Measurements from ENCODE around the gene APOM. TPM values are rescaled to one million over a fixed set of nuclear protein-coding genes. Genes with fewer than 3 reads are reported as not detected.

The APOM gene
- total RNA-seq, 1 experiment from 2014 or later: 5.0 TPM

GRCh38 chr6:31702405-31702818, 46.7 kb downstream of the APOM start:
- Mint-ChIP-seq H3K27me3 (ENCODE audit: insufficient read depth, unreplicated experiment) (no peaks in the 10 kb centered on the region), H3K4me3 (ENCODE audit: unreplicated experiment) (peak overlapping the region; percentile 95), H3K9me3 (ENCODE audit: unreplicated experiment) (no peaks in the 10 kb centered on the region), H3K4me1 (ENCODE audit: insufficient read depth, unreplicated experiment) (peaks cover 5% of the 10 kb centered on the region), H3K27ac (ENCODE audit: low read depth, unreplicated experiment) (peak overlapping the region; percentile 89), H3K36me3 (ENCODE audit: insufficient read depth, unreplicated experiment) (peaks cover 24% of the 10 kb centered on the region)
- intact Hi-C loops (cut with micrococcal nuclease): loop anchor here (2.0 kb wide), 1 partner anchor 36 kb away; no protein-coding TSS in a partner anchor
- no TSS peak for BruUV-seq (replicated peaks)
- CTCF ChIA-PET: interaction anchor here (0.8 to 1.2 kb wide), 3 partner anchors 12 to 124 kb away, joined by 3 read pairs; partner anchors contain the start of gene C6orf47
- DNase-seq (ENCODE audit: unreplicated experiment): peak; percentile 15
- TF ChIP-seq, protein P1, sequence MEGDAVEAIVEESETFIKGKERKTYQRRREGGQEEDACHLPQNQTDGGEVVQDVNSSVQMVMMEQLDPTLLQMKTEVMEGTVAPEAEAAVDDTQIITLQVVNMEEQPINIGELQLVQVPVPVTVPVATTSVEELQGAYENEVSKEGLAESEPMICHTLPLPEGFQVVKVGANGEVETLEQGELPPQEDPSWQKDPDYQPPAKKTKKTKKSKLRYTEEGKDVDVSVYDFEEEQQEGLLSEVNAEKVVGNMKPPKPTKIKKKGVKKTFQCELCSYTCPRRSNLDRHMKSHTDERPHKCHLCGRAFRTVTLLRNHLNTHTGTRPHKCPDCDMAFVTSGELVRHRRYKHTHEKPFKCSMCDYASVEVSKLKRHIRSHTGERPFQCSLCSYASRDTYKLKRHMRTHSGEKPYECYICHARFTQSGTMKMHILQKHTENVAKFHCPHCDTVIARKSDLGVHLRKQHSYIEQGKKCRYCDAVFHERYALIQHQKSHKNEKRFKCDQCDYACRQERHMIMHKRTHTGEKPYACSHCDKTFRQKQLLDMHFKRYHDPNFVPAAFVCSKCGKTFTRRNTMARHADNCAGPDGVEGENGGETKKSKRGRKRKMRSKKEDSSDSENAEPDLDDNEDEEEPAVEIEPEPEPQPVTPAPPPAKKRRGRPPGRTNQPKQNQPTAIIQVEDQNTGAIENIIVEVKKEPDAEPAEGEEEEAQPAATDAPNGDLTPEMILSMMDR (IDR thresholded peaks at IDR 0.05; ENCODE audit: unreplicated experiment): no peak
- POLR2A ChIA-PET: interaction anchor here (0.6 to 3.4 kb wide), 27 partner anchors 9 to 270 kb away, joined by 3 to 29 read pairs (median 6); partner anchors contain the start of genes BAG6, C6orf47, CLIC1 and CSNK2B

GRCh38 chr6:31702819-31703716, 47.4 kb downstream of the APOM start, which contains the start of gene ABHD16A:
TSS of gene ABHD16A (minus strand) at chr6:31703324. CDS start at chr6:31703281, 43 bp downstream.
- H3K9me3 Mint-ChIP-seq (ENCODE audit: unreplicated experiment): no peaks in the 10 kb centered on the region
- intact Hi-C loops (cut with micrococcal nuclease): loop anchor here (1.0 to 2.0 kb wide), 2 partner anchors 26 to 36 kb away; partner anchors contain the start of gene DDAH2
- DNase-seq (ENCODE audit: unreplicated experiment): peak; percentile 98
- POLR2A ChIA-PET: interaction anchor here (0.6 to 3.4 kb wide), 44 partner anchors 9 to 1550 kb away, joined by 3 to 29 read pairs (median 5); partner anchors contain the start of genes BAG6, C6orf47, CLIC1 and CSNK2B
- H3K4me1 Mint-ChIP-seq (ENCODE audit: insufficient read depth, unreplicated experiment): peaks cover 5% of the 10 kb centered on the region
- BruUV-seq (replicated peaks): TSS peak; percentile 39
- H3K36me3 Mint-ChIP-seq (ENCODE audit: insufficient read depth, unreplicated experiment): peaks cover 24% of the 10 kb centered on the region
- H3K4me3 Mint-ChIP-seq (ENCODE audit: unreplicated experiment): peak within 1 kb of the TSS; percentile 95
- peak within 1 kb of the TSS; percentile 89 for H3K27ac Mint-ChIP-seq (ENCODE audit: low read depth, unreplicated experiment)
- CTCF ChIA-PET: interaction anchor here (0.6 to 1.4 kb wide), 7 partner anchors 13 to 128 kb away, joined by 3 read pairs; partner anchors contain the start of gene C6orf47
- H3K27me3 Mint-ChIP-seq (ENCODE audit: insufficient read depth, unreplicated experiment): no peaks in the 10 kb centered on the region
- TF ChIP-seq, protein P1 (IDR thresholded peaks at IDR 0.05; ENCODE audit: unreplicated experiment): no peak

GRCh38 chr6:31705931-31706330, 50.2 kb downstream of the APOM start:
- no peaks in the 10 kb centered on the region for H3K9me3 Mint-ChIP-seq (ENCODE audit: unreplicated experiment)
- DNase-seq (ENCODE audit: unreplicated experiment): no peak
- no peaks in the 10 kb centered on the region for H3K27me3 Mint-ChIP-seq (ENCODE audit: insufficient read depth, unreplicated experiment)
- H3K4me3 Mint-ChIP-seq (ENCODE audit: unreplicated experiment): no peak overlapping the region
- no peak overlapping the region for H3K27ac Mint-ChIP-seq (ENCODE audit: low read depth, unreplicated experiment)
- peaks cover 7% of the 10 kb centered on the region for H3K4me1 Mint-ChIP-seq (ENCODE audit: insufficient read depth, unreplicated experiment)
- no TSS peak for BruUV-seq (replicated peaks)
- ChIA-PET CTCF (no interaction called here), POLR2A (no interaction called here)
- intact Hi-C loops (cut with micrococcal nuclease): no loop called here
- TF ChIP-seq, protein P1 (IDR thresholded peaks at IDR 0.05; ENCODE audit: unreplicated experiment): no peak
- H3K36me3 Mint-ChIP-seq (ENCODE audit: insufficient read depth, unreplicated experiment): peaks cover 6% of the 10 kb centered on the region

GRCh38 chr6:31706599-31706998, 50.9 kb downstream of the APOM start, which contains the start of gene LY6G6F:
TSS of gene LY6G6F (plus strand) at chr6:31706866. CDS start at chr6:31706907, 41 bp downstream.
- Mint-ChIP-seq H3K9me3 (ENCODE audit: unreplicated experiment) (no peaks in the 10 kb centered on the region), H3K27me3 (ENCODE audit: insufficient read depth, unreplicated experiment) (no peaks in the 10 kb centered on the region), H3K4me1 (ENCODE audit: insufficient read depth, unreplicated experiment) (peaks cover 12% of the 10 kb centered on the region), H3K27ac (ENCODE audit: low read depth, unreplicated experiment) (no peak within 1 kb of the TSS), H3K4me3 (ENCODE audit: unreplicated experiment) (no peak within 1 kb of the TSS), H3K36me3 (ENCODE audit: insufficient read depth, unreplicated experiment) (peaks cover 6% of the 10 kb centered on the region)
- no TSS peak for BruUV-seq (replicated peaks)
- ChIA-PET CTCF (no interaction called here), POLR2A (no interaction called here)
- intact Hi-C loops (cut with micrococcal nuclease): no loop called here
- TF ChIP-seq, protein P1 (IDR thresholded peaks at IDR 0.05; ENCODE audit: unreplicated experiment): no peak
- no peak for DNase-seq (ENCODE audit: unreplicated experiment)
